HL-60 (cell line): ENCODE measurements around the gene WDR13.

Experiments used
- DNase-seq, 2 experiments: peaks; one replicate each; pipeline ENCODE4 v3.0.0-alpha.2; 2010 to 2020; ENCODE audit warnings: low read depth in 1 of 2, low spot score in 1 of 2
- H3K27ac ChIP-seq: fragments of 250-450 bp; sonication (Bioruptor Pico); replicated peaks from 2 replicates; pipeline ENCODE4 v1.5.1; 2020; ENCODE audit warnings: mild to moderate bottlenecking, moderate library complexity
- H3K27me3 ChIP-seq: fragments of 250-450 bp; sonication (Bioruptor Pico); 2 replicates; pipeline ENCODE4 v1.5.1; 2021; ENCODE audit warnings: mild to moderate bottlenecking, moderate library complexity; ENCODE audit not compliant: insufficient read depth, poor library complexity, severe bottlenecking
- H3K4me3 ChIP-seq: replicated peaks from 2 replicates; pipeline ENCODE4 v1.5.1; 2011; ENCODE audit warnings: mild to moderate bottlenecking, control low read depth, low read length; ENCODE audit not compliant: insufficient read depth
- CTCF ChIP-seq: IDR thresholded peaks from one replicate; pipeline ENCODE4 v1.5.1; 2011; ENCODE audit warnings: low read length, control low read depth, inconsistent platforms; ENCODE audit not compliant: insufficient read depth
- GABPA ChIP-seq: IDR thresholded peaks from 2 replicates; pipeline ENCODE4 v1.6.1; 2012; ENCODE audit warnings: low read depth
- POLR2AphosphoS5 ChIP-seq: IDR thresholded peaks from 2 replicates; pipeline ENCODE4 v1.6.1; 2012; ENCODE audit warnings: low read depth
- REST ChIP-seq: IDR thresholded peaks from 2 replicates; pipeline ENCODE4 v1.6.1; 2012; ENCODE audit warnings: low read depth; ENCODE audit not compliant: insufficient replicate concordance
- SPI1 ChIP-seq: IDR thresholded peaks from 2 replicates; pipeline ENCODE4 v1.6.1; 2012; ENCODE audit warnings: low read depth, mild to moderate bottlenecking, borderline replicate concordance

The WDR13 gene

GRCh38 chrX:48636301-48636700 lies 39.0 kb downstream of the WDR13 start:
- no peak overlapping the region for H3K4me3 ChIP-seq
- DNase-seq: no peak
- H3K27me3 ChIP-seq: no peaks in the 10 kb centered on the region
- TF ChIP-seq REST (no peak), POLR2AphosphoS5 (no peak), GABPA (no peak), CTCF (no peak), SPI1 (no peak)
- no peak overlapping the region for H3K27ac ChIP-seq

- no peak for DNase-seq
- H3K27me3 ChIP-seq: no peaks in the 10 kb centered on the region
- no peak overlapping the region for H3K4me3 ChIP-seq
- H3K27ac ChIP-seq: no peak overlapping the region
- no peak for TF ChIP-seq POLR2AphosphoS5
- TF ChIP-seq SPI1: no peak
- no peak for TF ChIP-seq GABPA
- TF ChIP-seq CTCF: no peak
- no peak for TF ChIP-seq REST
Observed at GRCh38 chrX:48636776-48637175, 39.5 kb downstream of the WDR13 start.

- Histone ChIP-seq H3K27ac (no peak overlapping the region), H3K27me3 (no peaks in the 10 kb centered on the region), H3K4me3 (no peak overlapping the region)
- DNase-seq: no peak
- TF ChIP-seq REST (no peak), SPI1 (no peak), POLR2AphosphoS5 (no peak), CTCF (no peak), GABPA (no peak)
Observed at GRCh38 chrX:48645669-48646068, 48.4 kb downstream of the WDR13 start.
